ENCODE data around the gene ADGRF1. TPM values are rescaled to one million over a fixed set of nuclear protein-coding genes. Genes with fewer than 3 reads are reported as not detected.
"Not testable (repeated sequence)": the region's sequence is repeated elsewhere in the genome, so short reads cannot be mapped to it uniquely, and the experiment has no call there.

ADGRF1 gene
- polyA plus RNA-seq, 1 experiment = not detected

DNA sequence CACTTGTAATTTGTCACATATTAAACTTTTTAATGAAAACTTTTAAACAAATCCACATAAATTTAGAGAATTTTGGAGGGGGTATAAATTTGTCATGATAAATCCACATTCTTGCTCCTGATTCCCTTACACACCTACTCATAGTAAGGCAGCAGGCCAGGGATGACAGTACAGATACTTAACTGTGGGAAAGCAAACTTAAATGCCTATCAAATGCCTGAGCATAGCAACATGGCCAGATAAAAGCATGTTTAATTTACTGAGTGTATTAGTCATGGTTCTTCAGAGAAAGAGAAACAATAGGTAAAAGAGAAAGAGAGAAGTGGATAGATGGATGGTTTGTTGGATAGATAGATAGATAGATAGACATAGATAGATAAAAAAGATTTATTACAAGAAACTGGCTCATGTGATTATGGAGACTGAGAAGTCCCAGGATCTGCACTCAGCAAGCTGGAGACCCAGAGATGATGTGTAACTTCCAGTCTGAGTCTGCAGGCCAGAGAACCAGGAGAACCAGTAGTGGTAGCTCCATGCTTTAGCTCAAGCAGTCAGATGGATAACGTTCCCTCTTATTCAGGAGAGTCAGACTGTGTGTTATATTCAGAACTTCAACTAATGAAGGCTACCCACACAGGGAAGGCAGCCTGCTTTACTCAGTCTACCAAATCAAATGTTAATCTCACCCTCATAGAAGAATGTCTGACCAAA, 15.9 kb upstream of the ADGRF1 start:
- POLR2A ChIA-PET = no interaction called here
- no peak overlapping the region for H3K4me3 ChIP-seq (ENCODE audit: low read depth, low read length)
- peak; percentile 30 for DNase-seq (ENCODE audit: low read depth)
- TF ChIP-seq, protein P1, sequence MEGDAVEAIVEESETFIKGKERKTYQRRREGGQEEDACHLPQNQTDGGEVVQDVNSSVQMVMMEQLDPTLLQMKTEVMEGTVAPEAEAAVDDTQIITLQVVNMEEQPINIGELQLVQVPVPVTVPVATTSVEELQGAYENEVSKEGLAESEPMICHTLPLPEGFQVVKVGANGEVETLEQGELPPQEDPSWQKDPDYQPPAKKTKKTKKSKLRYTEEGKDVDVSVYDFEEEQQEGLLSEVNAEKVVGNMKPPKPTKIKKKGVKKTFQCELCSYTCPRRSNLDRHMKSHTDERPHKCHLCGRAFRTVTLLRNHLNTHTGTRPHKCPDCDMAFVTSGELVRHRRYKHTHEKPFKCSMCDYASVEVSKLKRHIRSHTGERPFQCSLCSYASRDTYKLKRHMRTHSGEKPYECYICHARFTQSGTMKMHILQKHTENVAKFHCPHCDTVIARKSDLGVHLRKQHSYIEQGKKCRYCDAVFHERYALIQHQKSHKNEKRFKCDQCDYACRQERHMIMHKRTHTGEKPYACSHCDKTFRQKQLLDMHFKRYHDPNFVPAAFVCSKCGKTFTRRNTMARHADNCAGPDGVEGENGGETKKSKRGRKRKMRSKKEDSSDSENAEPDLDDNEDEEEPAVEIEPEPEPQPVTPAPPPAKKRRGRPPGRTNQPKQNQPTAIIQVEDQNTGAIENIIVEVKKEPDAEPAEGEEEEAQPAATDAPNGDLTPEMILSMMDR (IDR thresholded peaks at IDR 0.05; ENCODE audit: insufficient read depth, low read depth, low read length) = no peak
- H3K36me3 ChIP-seq (ENCODE audit: control insufficient read depth, insufficient read depth, low read length) = no peaks in the 10 kb centered on the region
- CTCF ChIA-PET = no interaction called here
- H3K27me3 ChIP-seq (ENCODE audit: control insufficient read depth, insufficient read depth, low read length) = peaks cover 2% of the 10 kb centered on the region; the same call in 1 of the 2 replicates

DNA sequence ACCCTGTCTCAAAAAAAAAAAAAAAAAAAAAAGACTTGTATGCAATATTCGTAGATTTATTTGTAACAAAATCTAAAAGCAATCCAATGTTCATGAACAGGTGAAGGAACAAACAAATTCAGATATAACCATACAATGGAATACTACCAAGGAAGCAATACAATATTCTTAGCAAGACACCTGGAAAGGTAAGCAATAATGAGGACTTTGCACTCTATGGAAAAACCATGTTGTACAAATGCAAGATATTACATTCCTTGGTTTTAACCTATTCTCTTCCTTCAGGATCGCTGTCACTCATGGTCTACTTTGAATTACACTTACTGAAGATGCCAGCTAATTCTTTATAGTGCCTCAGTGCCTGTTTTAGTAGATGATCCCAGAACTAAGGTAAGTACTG, 14.7 kb upstream of the ADGRF1 start:
- Histone ChIP-seq H3K27me3 (ENCODE audit: control insufficient read depth, insufficient read depth, low read length) (peaks cover 2% of the 10 kb centered on the region; the same call in 1 of the 2 replicates), H3K36me3 (ENCODE audit: control insufficient read depth, insufficient read depth, low read length) (no peaks in the 10 kb centered on the region), H3K4me3 (ENCODE audit: low read depth, low read length) (no peak overlapping the region)
- no peak for DNase-seq (ENCODE audit: low read depth)
- CTCF ChIA-PET = no interaction called here
- TF ChIP-seq, protein P1 (IDR thresholded peaks at IDR 0.05; ENCODE audit: insufficient read depth, low read depth, low read length) = no peak
- POLR2A ChIA-PET = no interaction called here

GRCh38 chr6:47054302-47054701, 12.2 kb upstream of the ADGRF1 start:
- POLR2A ChIA-PET; DNase-seq (ENCODE audit: low read depth); H3K36me3 ChIP-seq (ENCODE audit: control insufficient read depth, insufficient read depth, low read length); H3K4me3 ChIP-seq (ENCODE audit: low read depth, low read length); H3K27me3 ChIP-seq (ENCODE audit: control insufficient read depth, insufficient read depth, low read length): not testable (repeated sequence)
- CTCF ChIA-PET = interaction anchor here (1.2 kb wide), 1 partner anchor 8 kb away, joined by 3 read pairs; no protein-coding TSS in a partner anchor

DNA sequence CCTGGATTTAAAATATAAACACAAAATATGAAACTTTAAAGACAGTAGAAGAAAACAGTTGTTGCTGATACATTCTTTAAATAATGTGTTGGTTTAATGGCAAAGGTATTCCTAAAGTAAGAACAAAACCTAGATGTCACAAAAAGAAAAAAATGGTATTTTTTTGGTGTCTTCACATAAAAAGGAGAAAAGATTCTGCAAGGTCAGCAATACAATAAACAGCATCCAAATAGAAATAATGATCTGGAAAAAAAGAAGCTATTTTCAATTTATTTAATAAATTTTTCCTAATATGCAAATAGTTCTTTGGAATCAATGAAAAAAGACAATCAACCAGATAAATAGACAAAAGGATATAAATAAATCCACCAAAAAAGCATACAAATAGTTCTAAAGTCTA, 6.5 kb upstream of the ADGRF1 start:
- Histone ChIP-seq H3K27me3 (ENCODE audit: control insufficient read depth, insufficient read depth, low read length) (no peaks in the 10 kb centered on the region), H3K4me3 (ENCODE audit: low read depth, low read length) (no peak overlapping the region), H3K36me3 (ENCODE audit: control insufficient read depth, insufficient read depth, low read length) (no peaks in the 10 kb centered on the region)
- TF ChIP-seq, protein P1 (IDR thresholded peaks at IDR 0.05; ENCODE audit: insufficient read depth, low read depth, low read length) = no peak
- no peak for DNase-seq (ENCODE audit: low read depth)
- POLR2A ChIA-PET = no interaction called here
- CTCF ChIA-PET = interaction anchor here (0.7 to 2.6 kb wide), 8 partner anchors 12 to 604 kb away, joined by 3 to 34 read pairs (median 4); no protein-coding TSS in a partner anchor

GRCh38 chr6:47047479-47048407, 5.6 kb upstream of the ADGRF1 start:
- ChIA-PET POLR2A (no interaction called here), CTCF (interaction anchor here (0.7 to 5.1 kb wide), 17 partner anchors 12 to 604 kb away, joined by 3 to 44 read pairs (median 4); no protein-coding TSS in a partner anchor)
- Histone ChIP-seq H3K36me3 (ENCODE audit: control insufficient read depth, insufficient read depth, low read length) (no peaks in the 10 kb centered on the region), H3K4me3 (ENCODE audit: low read depth, low read length) (no peak overlapping the region), H3K27me3 (ENCODE audit: control insufficient read depth, insufficient read depth, low read length) (no peaks in the 10 kb centered on the region)
- peak; percentile 53 for DNase-seq (ENCODE audit: low read depth)
- TF ChIP-seq, protein P1 (IDR thresholded peaks at IDR 0.05; ENCODE audit: insufficient read depth, low read depth, low read length) = peak; percentile 81
